MCF 10A (cell line): ENCODE measurements around the gene IPO8. TPM values are rescaled to one million over a fixed set of nuclear protein-coding genes. Genes with fewer than 3 reads are reported as not detected.
"Not testable (repeated sequence)": the region's sequence is repeated elsewhere in the genome, so short reads cannot be mapped to it uniquely, and the experiment has no call there.

Experiments used
- BruUV-seq: library from RNA; stranded (reverse); fragments of 400-500 nt; replicated peaks from 2 replicates; lab custom pipeline; 2021; lab: Mats Ljungman, UMichigan
- CTCF ChIA-PET: fragments of 300-600 bp; sonication (Branson Sonifier 250); formaldehyde crosslinking; extraction: SDS; loops from one replicate; lab custom pipeline; 2021; ENCODE audit warnings: antibody characterized with exemption, inconsistent platforms; lab: Yijun Ruan, JAX
- POLR2A ChIA-PET: fragments of 300-600, 350-650 bp; sonication (Branson Sonifier 250); formaldehyde crosslinking; extraction: SDS; loops from one replicate; lab custom pipeline; 2020; ENCODE audit warnings: antibody characterized with exemption, inconsistent platforms; lab: Yijun Ruan, JAX
- DNase-seq: peaks from one replicate; pipeline ENCODE4 v3.0.0-alpha.2; 2018; ENCODE audit not compliant: unreplicated experiment
- H3K27ac Mint-ChIP-seq: one replicate; pipeline ENCODE4 v1.8.0; 2022; ENCODE audit warnings: mild to moderate bottlenecking, low read depth, mixed read lengths; ENCODE audit not compliant: unreplicated experiment
- H3K27me3 Mint-ChIP-seq: one replicate; pipeline ENCODE4 v1.8.0; 2022; ENCODE audit warnings: mixed read lengths; ENCODE audit not compliant: insufficient read depth, unreplicated experiment
- H3K36me3 Mint-ChIP-seq: one replicate; pipeline ENCODE4 v1.8.0; 2022; ENCODE audit warnings: mild to moderate bottlenecking, moderate library complexity, mixed read lengths; ENCODE audit not compliant: insufficient read depth, unreplicated experiment
- H3K4me1 Mint-ChIP-seq: one replicate; pipeline ENCODE4 v1.8.0; 2022; ENCODE audit warnings: mixed read lengths; ENCODE audit not compliant: insufficient read depth, unreplicated experiment
- H3K4me3 Mint-ChIP-seq: one replicate; pipeline ENCODE4 v1.8.0; 2022; ENCODE audit warnings: mild to moderate bottlenecking, moderate library complexity, mixed read lengths; ENCODE audit not compliant: unreplicated experiment
- H3K9me3 Mint-ChIP-seq: one replicate; pipeline ENCODE4 v1.8.0; 2022; ENCODE audit warnings: mixed read lengths; ENCODE audit not compliant: unreplicated experiment
- CTCF ChIP-seq: fragments of 200-600 bp; IDR thresholded peaks from one replicate; pipeline ENCODE4 v1.8.0; 2022; ENCODE audit warnings: antibody characterized with exemption, mild to moderate bottlenecking; ENCODE audit not compliant: unreplicated experiment
- intact Hi-C: fragments of 100-400 bp; cut with micrococcal nuclease; formaldehyde crosslinking; loops from 2 replicates; pipeline ENCODE4 v1.14.1; 2022
- total RNA-seq: library from RNA; stranded (reverse); gene quantifications from 2 replicates; pipeline ENCODE4 v1.2.3, GENCODE V29; 2022

Gene IPO8
- total RNA-seq, 1 experiment from 2014 or later = 36.3 TPM

DNA sequence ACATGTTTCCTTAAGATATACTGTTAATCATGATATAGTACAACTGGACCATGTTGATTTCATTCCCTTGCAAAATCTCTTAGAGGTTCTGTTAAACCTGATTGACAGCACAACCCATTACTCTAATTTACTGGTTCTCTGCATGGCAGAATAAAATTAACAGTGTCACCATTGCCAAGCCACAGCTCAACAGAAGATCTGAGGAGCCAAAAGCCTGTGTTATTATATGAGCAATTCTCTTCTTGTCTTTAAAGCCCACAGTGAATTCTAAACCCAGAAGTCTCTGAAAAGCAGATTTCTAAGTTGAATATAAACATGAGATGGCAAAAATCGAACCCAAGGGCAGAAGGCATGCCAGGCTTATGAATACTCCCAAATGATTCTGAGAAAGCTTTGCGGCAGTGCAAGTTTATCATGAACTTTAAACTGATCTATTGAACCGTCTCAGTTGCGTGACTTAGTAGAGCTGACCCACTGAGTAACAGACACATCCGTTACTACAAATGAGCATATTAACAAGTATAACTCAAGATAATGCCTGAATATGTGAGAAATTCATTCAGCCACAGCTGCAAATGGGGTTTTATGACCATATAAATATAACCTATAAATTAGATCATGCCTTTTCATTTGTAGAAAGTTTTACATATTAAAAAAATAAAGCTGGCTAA is 78.2 kb downstream of the IPO8 start:
- BruUV-seq = no TSS peak
- DNase-seq = no peak
- POLR2A ChIA-PET = no interaction called here
- H3K36me3 Mint-ChIP-seq = peaks cover 4% of the 10 kb centered on the region
- intact Hi-C loops = no loop called here
- no peaks in the 10 kb centered on the region for H3K9me3 Mint-ChIP-seq
- H3K27ac Mint-ChIP-seq = no peak overlapping the region
- H3K4me1 Mint-ChIP-seq = peaks cover 3% of the 10 kb centered on the region
- H3K27me3 Mint-ChIP-seq = no peaks in the 10 kb centered on the region
- no peak for TF ChIP-seq CTCF
- CTCF ChIA-PET = no interaction called here
- no peak overlapping the region for H3K4me3 Mint-ChIP-seq

- Mint-ChIP-seq H3K36me3 (no peaks in the 10 kb centered on the region), H3K4me1 (no peaks in the 10 kb centered on the region), H3K9me3 (peaks cover 7% of the 10 kb centered on the region), H3K27ac (no peak overlapping the region), H3K27me3 (no peaks in the 10 kb centered on the region), H3K4me3 (no peak overlapping the region)
- ChIA-PET CTCF (interaction anchor here (0.8 kb wide), 1 partner anchor 988 kb away, joined by 6 read pairs; no protein-coding TSS in a partner anchor), POLR2A (no interaction called here)
- intact Hi-C loops = no loop called here
- TF ChIP-seq CTCF = no peak
- no TSS peak for BruUV-seq
- no peak for DNase-seq
Measured at GRCh38 chr12:30614031-30614430, 81.6 kb downstream of the IPO8 start.

GRCh38 chr12:30613119-30613830 is 82.4 kb downstream of the IPO8 start:
- no peaks in the 10 kb centered on the region for H3K36me3 Mint-ChIP-seq
- ChIA-PET POLR2A (no interaction called here), CTCF (interaction anchor here (0.6 to 0.8 kb wide), 2 partner anchors 11 to 987 kb away, joined by 5 to 6 read pairs; no protein-coding TSS in a partner anchor)
- BruUV-seq = no TSS peak
- TF ChIP-seq CTCF = no peak
- peaks cover 7% of the 10 kb centered on the region for H3K9me3 Mint-ChIP-seq
- H3K27me3 Mint-ChIP-seq = no peaks in the 10 kb centered on the region
- no peak overlapping the region for H3K27ac Mint-ChIP-seq
- no peak for DNase-seq
- no peaks in the 10 kb centered on the region for H3K4me1 Mint-ChIP-seq
- no peak overlapping the region for H3K4me3 Mint-ChIP-seq
- intact Hi-C loops = no loop called here

DNA sequence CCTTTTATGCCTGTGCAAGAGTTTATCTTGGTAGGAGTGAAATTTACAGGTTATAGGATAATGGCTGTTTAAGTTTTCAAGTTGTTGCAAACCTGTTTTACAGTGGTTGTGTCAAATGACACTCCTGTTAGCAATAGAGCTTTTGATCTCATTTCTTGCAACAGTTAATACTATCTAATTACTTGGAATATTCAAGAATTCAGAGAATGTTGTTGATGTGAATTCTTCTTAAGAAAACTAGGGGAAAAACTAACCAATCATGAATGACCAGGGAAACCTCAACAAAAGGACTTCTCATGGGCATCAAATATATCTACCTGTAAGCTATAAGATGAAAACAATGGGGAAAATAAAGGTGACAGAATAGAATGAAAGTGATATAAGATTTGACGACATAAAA is 85.0 kb downstream of the IPO8 start:
- no peak for DNase-seq
- Mint-ChIP-seq H3K9me3 (peaks cover 7% of the 10 kb centered on the region), H3K4me3 (no peak overlapping the region), H3K36me3 (no peaks in the 10 kb centered on the region), H3K4me1 (no peaks in the 10 kb centered on the region), H3K27me3 (no peaks in the 10 kb centered on the region), H3K27ac (no peak overlapping the region)
- TF ChIP-seq CTCF = no peak
- intact Hi-C loops = no loop called here
- ChIA-PET CTCF (interaction anchor here (0.6 kb wide), 1 partner anchor 65 kb away, joined by 3 read pairs; no protein-coding TSS in a partner anchor), POLR2A (no interaction called here)
- no TSS peak for BruUV-seq

DNA sequence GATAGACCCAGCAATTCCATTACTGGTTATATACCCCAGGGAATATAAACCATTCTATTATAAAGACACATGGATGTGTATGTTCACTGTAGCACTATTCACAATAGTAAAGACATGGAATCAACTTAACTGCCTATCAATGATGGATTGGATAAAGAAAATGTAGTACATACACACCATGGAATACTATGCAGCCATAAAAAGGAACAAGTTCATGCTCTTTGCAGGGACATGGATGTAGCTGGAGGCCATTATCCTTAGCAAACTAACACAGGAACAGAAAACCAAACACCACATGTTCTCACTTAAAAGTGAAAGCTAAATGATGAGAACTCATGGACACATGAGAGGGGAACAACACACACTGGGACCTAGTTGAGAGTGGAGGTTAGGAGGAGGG is 85.8 kb downstream of the IPO8 start:
- H3K27me3 Mint-ChIP-seq, POLR2A ChIA-PET, CTCF ChIA-PET, H3K9me3 Mint-ChIP-seq, H3K36me3 Mint-ChIP-seq, intact Hi-C loops, H3K4me1 Mint-ChIP-seq, H3K27ac Mint-ChIP-seq, H3K4me3 Mint-ChIP-seq, DNase-seq, BruUV-seq: not testable (repeated sequence)

- H3K27ac Mint-ChIP-seq, H3K36me3 Mint-ChIP-seq, CTCF ChIA-PET, H3K4me1 Mint-ChIP-seq, DNase-seq, H3K4me3 Mint-ChIP-seq, BruUV-seq, intact Hi-C loops, POLR2A ChIA-PET, H3K27me3 Mint-ChIP-seq: not testable (repeated sequence)
- peaks cover 19% of the 10 kb centered on the region for H3K9me3 Mint-ChIP-seq
Measured at GRCh38 chr12:30604302-30604701, 91.4 kb downstream of the IPO8 start.
